Fibroblast of villous mesenchyme (primary cell): ENCODE measurements around the gene ACAA1. TPM values are rescaled to one million over a fixed set of nuclear protein-coding genes. Genes with fewer than 3 reads are reported as not detected.

Source experiments
- DNase-seq: peaks from one replicate; pipeline ENCODE4 v3.0.0-alpha.2; 2010; ENCODE audit warnings: low read depth
- H3K4me3 ChIP-seq: 2 replicates; pipeline ENCODE4 v1.5.1; 2011; ENCODE audit warnings: low read depth, mild to moderate bottlenecking, low read length
- CTCF ChIP-seq: IDR thresholded peaks from 2 replicates; pipeline ENCODE4 v1.5.1; 2012; ENCODE audit warnings: low read depth, mild to moderate bottlenecking, low read length; ENCODE audit not compliant: insufficient read depth
- total RNA-seq: library from RNA; depleted of rRNA; stranded (reverse); fragments of >200 nt; gene quantifications from 2 replicates; pipeline ENCODE4 v1.2.3, GENCODE V29; 2012

The ACAA1 gene
- total RNA-seq, 1 donor: 18.1 TPM

GRCh38 chr3:38129058-38129457 is 7.9 kb downstream of the ACAA1 start:
- H3K4me3 ChIP-seq: no peak overlapping the region
- no peak for DNase-seq
- TF ChIP-seq CTCF: no peak

- no peak overlapping the region for H3K4me3 ChIP-seq
- DNase-seq: no peak
- no peak for TF ChIP-seq CTCF
Measured at GRCh38 chr3:38128303-38128655, 8.6 kb downstream of the ACAA1 start.

GRCh38 chr3:38127611-38128302 is 9.2 kb downstream of the ACAA1 start:
- DNase-seq: no peak
- no peak for TF ChIP-seq CTCF
- no peak overlapping the region for H3K4me3 ChIP-seq

GRCh38 chr3:38126121-38126892 is 10.6 kb downstream of the ACAA1 start:
- DNase-seq: no peak
- TF ChIP-seq CTCF: no peak
- no peak overlapping the region for H3K4me3 ChIP-seq

- no peak for TF ChIP-seq CTCF
- H3K4me3 ChIP-seq: no peak overlapping the region
- no peak for DNase-seq
Measured at GRCh38 chr3:38125305-38126120, 11.4 kb downstream of the ACAA1 start.

GRCh38 chr3:38124324-38125122 is 12.4 kb downstream of the ACAA1 start:
- DNase-seq: no peak
- TF ChIP-seq CTCF: no peak
- H3K4me3 ChIP-seq: no peak overlapping the region
